Gastrocnemius medialis (tissue), 4 donors: ENCODE data around the gene ALG14.

Experiments used
- CTCF ChIP-seq, 5 experiments: fragments of 450-650 bp in 3 of 5; fragments of 200-600 bp in 2 of 5; sonication (generic) in 2 of 5; IDR thresholded peaks in 4 of 5; conservative IDR thresholded peaks in 1 of 5; 1 replicate in 4 of 5; 2 replicates in 1 of 5; pipeline ENCODE4 v1.5.1; 2016 to 2019; ENCODE audit warnings: antibody characterized with exemption in 5 of 5, mild to moderate bottlenecking in 3 of 5, moderate library complexity in 3 of 5
- POLR2A ChIP-seq, 2 donors: fragments of 450-650 bp; IDR thresholded peaks; one replicate each; pipeline ENCODE4 v1.6.1; 2017; ENCODE audit warnings: antibody characterized with exemption in 2 of 2, mild to moderate bottlenecking in 2 of 2, moderate library complexity in 2 of 2

DNA sequence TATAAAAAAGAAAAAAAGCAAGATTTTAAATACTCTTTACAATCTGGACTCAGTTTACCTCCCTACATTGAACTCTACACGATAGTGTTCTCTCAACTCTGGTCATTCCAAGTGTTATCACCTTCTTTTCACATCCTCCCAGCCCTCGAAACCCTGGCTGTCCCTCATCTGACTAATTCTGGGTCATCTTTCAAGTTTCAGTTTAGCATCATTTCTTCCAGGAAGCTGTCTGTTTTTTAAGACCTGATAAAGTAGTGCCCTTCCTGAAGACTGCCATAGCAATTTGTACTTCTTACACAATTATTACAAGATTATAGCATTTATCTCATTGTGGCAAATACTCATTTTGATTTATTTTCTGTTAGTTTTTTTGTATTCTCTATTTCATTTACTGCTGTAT lies 1.2 kb downstream of the ALG14 start:
- no peak for TF ChIP-seq CTCF (IDR thresholded peaks at IDR 0.05 in 4 of 5, conservative IDR thresholded peaks at IDR 0.05 in 1 of 5)
- no peak for TF ChIP-seq POLR2A (IDR thresholded peaks at IDR 0.05)
